Measurements from ENCODE around the gene MOGAT1.

MOGAT1 gene

GRCh38 chr2:222753251-222753824 lies 81.9 kb downstream of the MOGAT1 start (continued):
- TF ChIP-seq, protein P1, sequence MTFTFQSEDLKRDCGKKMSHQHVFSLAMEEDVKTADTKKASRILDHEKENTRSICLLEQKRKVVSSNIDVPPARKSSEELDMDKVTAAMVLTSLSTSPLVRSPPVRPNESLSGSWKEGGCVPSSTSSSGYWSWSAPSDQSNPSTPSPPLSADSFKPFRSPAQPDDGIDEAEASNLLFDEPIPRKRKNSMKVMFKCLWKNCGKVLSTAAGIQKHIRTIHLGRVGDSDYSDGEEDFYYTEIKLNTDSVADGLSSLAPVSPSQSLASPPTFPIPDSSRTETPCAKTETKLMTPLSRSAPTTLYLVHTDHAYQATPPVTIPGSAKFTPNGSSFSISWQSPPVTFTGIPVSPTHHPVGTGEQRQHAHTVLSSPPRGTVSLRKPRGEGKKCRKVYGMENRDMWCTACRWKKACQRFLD (tag by site-specific recombination; IDR thresholded peaks at IDR 0.05), result no peak
- peak; percentile 44; the same call in 1 of the 2 replicates for TF ChIP-seq ZNF629 (tag by site-specific recombination; IDR thresholded peaks at IDR 0.05)
- no peak for TF ChIP-seq RBAK (tag by site-specific recombination; IDR thresholded peaks at IDR 0.05)
- TF ChIP-seq GLIS1 (tag by site-specific recombination; IDR thresholded peaks at IDR 0.05), result peak; percentile 41; the same call in 1 of the 2 replicates
- no peak for TF ChIP-seq ZSCAN23 (tag by site-specific recombination; IDR thresholded peaks at IDR 0.05)
- TF ChIP-seq, protein P2, sequence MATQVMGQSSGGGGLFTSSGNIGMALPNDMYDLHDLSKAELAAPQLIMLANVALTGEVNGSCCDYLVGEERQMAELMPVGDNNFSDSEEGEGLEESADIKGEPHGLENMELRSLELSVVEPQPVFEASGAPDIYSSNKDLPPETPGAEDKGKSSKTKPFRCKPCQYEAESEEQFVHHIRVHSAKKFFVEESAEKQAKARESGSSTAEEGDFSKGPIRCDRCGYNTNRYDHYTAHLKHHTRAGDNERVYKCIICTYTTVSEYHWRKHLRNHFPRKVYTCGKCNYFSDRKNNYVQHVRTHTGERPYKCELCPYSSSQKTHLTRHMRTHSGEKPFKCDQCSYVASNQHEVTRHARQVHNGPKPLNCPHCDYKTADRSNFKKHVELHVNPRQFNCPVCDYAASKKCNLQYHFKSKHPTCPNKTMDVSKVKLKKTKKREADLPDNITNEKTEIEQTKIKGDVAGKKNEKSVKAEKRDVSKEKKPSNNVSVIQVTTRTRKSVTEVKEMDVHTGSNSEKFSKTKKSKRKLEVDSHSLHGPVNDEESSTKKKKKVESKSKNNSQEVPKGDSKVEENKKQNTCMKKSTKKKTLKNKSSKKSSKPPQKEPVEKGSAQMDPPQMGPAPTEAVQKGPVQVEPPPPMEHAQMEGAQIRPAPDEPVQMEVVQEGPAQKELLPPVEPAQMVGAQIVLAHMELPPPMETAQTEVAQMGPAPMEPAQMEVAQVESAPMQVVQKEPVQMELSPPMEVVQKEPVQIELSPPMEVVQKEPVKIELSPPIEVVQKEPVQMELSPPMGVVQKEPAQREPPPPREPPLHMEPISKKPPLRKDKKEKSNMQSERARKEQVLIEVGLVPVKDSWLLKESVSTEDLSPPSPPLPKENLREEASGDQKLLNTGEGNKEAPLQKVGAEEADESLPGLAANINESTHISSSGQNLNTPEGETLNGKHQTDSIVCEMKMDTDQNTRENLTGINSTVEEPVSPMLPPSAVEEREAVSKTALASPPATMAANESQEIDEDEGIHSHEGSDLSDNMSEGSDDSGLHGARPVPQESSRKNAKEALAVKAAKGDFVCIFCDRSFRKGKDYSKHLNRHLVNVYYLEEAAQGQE (tag by site-specific recombination; IDR thresholded peaks at IDR 0.05), result no peak
- no peak for TF ChIP-seq REPIN1 (tag by site-specific recombination; IDR thresholded peaks at IDR 0.05; ENCODE audit: low read depth)
- TF ChIP-seq ZNF791 (tag by site-specific recombination; IDR thresholded peaks at IDR 0.05), result no peak
- no peak for TF ChIP-seq ZNF23 (tag by site-specific recombination; IDR thresholded peaks at IDR 0.05; ENCODE audit: borderline replicate concordance)
- TF ChIP-seq KLF17 (tag by site-specific recombination; IDR thresholded peaks at IDR 0.05), result no peak
- peak; percentile 57; the same call in 1 of the 2 replicates for TF ChIP-seq GFI1B (tag by site-specific recombination; IDR thresholded peaks at IDR 0.05)
- TF ChIP-seq PATZ1 (tag by site-specific recombination; IDR thresholded peaks at IDR 0.05), result no peak
- no peak for TF ChIP-seq ZNF223 (tag by site-specific recombination; IDR thresholded peaks at IDR 0.05)
- no peak for TF ChIP-seq ZNF433 (tag by site-specific recombination; IDR thresholded peaks at IDR 0.05; ENCODE audit: low read depth)
- TF ChIP-seq ZNF571 (tag by site-specific recombination; IDR thresholded peaks at IDR 0.05), result no peak
- no peak for TF ChIP-seq ZSCAN5A (tag by site-specific recombination; IDR thresholded peaks at IDR 0.05)
- no peak for TF ChIP-seq ZNF202 (tag by site-specific recombination; IDR thresholded peaks at IDR 0.05; ENCODE audit: borderline replicate concordance)
- no peak for TF ChIP-seq ZNF530 (tag by site-specific recombination; IDR thresholded peaks at IDR 0.05; ENCODE audit: low read depth)
- TF ChIP-seq ZNF311 (tag by site-specific recombination; IDR thresholded peaks at IDR 0.05; ENCODE audit: borderline replicate concordance), result no peak
- TF ChIP-seq ZNF335 (tag by site-specific recombination; conservative IDR thresholded peaks at IDR 0.05), result no peak
- TF ChIP-seq, protein P3, sequence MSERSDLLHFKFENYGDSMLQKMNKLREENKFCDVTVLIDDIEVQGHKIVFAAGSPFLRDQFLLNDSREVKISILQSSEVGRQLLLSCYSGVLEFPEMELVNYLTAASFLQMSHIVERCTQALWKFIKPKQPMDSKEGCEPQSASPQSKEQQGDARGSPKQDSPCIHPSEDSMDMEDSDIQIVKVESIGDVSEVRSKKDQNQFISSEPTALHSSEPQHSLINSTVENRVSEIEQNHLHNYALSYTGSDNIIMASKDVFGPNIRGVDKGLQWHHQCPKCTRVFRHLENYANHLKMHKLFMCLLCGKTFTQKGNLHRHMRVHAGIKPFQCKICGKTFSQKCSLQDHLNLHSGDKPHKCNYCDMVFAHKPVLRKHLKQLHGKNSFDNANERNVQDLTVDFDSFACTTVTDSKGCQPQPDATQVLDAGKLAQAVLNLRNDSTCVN (tag by site-specific recombination; optimal IDR thresholded peaks at IDR 0.05), result no peak
- TF ChIP-seq, protein P4, sequence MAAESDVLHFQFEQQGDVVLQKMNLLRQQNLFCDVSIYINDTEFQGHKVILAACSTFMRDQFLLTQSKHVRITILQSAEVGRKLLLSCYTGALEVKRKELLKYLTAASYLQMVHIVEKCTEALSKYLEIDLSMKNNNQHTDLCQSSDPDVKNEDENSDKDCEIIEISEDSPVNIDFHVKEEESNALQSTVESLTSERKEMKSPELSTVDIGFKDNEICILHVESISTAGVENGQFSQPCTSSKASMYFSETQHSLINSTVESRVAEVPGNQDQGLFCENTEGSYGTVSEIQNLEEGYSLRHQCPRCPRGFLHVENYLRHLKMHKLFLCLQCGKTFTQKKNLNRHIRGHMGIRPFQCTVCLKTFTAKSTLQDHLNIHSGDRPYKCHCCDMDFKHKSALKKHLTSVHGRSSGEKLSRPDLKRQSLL (tag by site-specific recombination; IDR thresholded peaks at IDR 0.05), result no peak
- no peak for TF ChIP-seq ZNF114 (tag by site-specific recombination; IDR thresholded peaks at IDR 0.05)
- TF ChIP-seq SALL2 (tag by site-specific recombination; IDR thresholded peaks at IDR 0.05; ENCODE audit: borderline replicate concordance), result no peak
- TF ChIP-seq ZNF600 (tag by site-specific recombination; IDR thresholded peaks at IDR 0.05), result no peak
- TF ChIP-seq ZNF544 (tag by site-specific recombination; IDR thresholded peaks at IDR 0.05), result no peak
- TF ChIP-seq ZNF19 (tag by site-specific recombination; IDR thresholded peaks at IDR 0.05; ENCODE audit: low read depth), result no peak
- TF ChIP-seq ZNF248 (tag by site-specific recombination; IDR thresholded peaks at IDR 0.05), result no peak

Data from HEK293 (cell line).